GM19193 (cell line): ENCODE results near the gene IL1RAPL1.

ENCODE experiments used
- POLR2A ChIP-seq: IDR thresholded peaks from 4 replicates; pipeline ENCODE4 v1.6.1; 2011; ENCODE audit not compliant: insufficient read depth, insufficient read length; ENCODE audit errors: extremely low read depth

Gene IL1RAPL1

GRCh38 chrX:29581223-29581622 lies 994.0 kb downstream of the IL1RAPL1 start:
- TF ChIP-seq POLR2A, result no peak

- no peak for TF ChIP-seq POLR2A
Observed at GRCh38 chrX:29587107-29587506, 999.9 kb downstream of the IL1RAPL1 start.

GRCh38 chrX:29590921-29591320 lies 1003.7 kb downstream of the IL1RAPL1 start:
- TF ChIP-seq POLR2A, result no peak

- no peak for TF ChIP-seq POLR2A
Observed at GRCh38 chrX:29604381-29604780, 1017.1 kb downstream of the IL1RAPL1 start.

GRCh38 chrX:29617276-29617675 lies 1030.0 kb downstream of the IL1RAPL1 start:
- TF ChIP-seq POLR2A, result no peak

GRCh38 chrX:29617725-29618124 lies 1030.5 kb downstream of the IL1RAPL1 start:
- TF ChIP-seq POLR2A, result no peak

- no peak for TF ChIP-seq POLR2A
Observed at GRCh38 chrX:29627833-29628232, 1040.6 kb downstream of the IL1RAPL1 start.

GRCh38 chrX:29634516-29634915 lies 1047.3 kb downstream of the IL1RAPL1 start:
- no peak for TF ChIP-seq POLR2A

GRCh38 chrX:29636331-29636730 lies 1049.1 kb downstream of the IL1RAPL1 start:
- TF ChIP-seq POLR2A, result no peak

- no peak for TF ChIP-seq POLR2A
Observed at GRCh38 chrX:29640106-29640505, 1052.9 kb downstream of the IL1RAPL1 start.

- TF ChIP-seq POLR2A, result no peak
Observed at GRCh38 chrX:29641461-29641860, 1054.2 kb downstream of the IL1RAPL1 start.

GRCh38 chrX:29643181-29643580 lies 1055.9 kb downstream of the IL1RAPL1 start:
- TF ChIP-seq POLR2A, result no peak

GRCh38 chrX:29648161-29648560 lies 1060.9 kb downstream of the IL1RAPL1 start:
- no peak for TF ChIP-seq POLR2A

GRCh38 chrX:29652484-29652883 lies 1065.2 kb downstream of the IL1RAPL1 start:
- TF ChIP-seq POLR2A, result no peak

- TF ChIP-seq POLR2A, result no peak
Observed at GRCh38 chrX:29653721-29654120, 1066.5 kb downstream of the IL1RAPL1 start.

GRCh38 chrX:29659911-29660310 lies 1072.7 kb downstream of the IL1RAPL1 start:
- TF ChIP-seq POLR2A, result no peak

- TF ChIP-seq POLR2A, result no peak
Observed at GRCh38 chrX:29661290-29661689, 1074.0 kb downstream of the IL1RAPL1 start.
